Fibroblast of villous mesenchyme (primary cell): ENCODE results near the gene PDZD2. TPM values are rescaled to one million over a fixed set of nuclear protein-coding genes. Genes with fewer than 3 reads are reported as not detected.

Experiments used
- DNase-seq: peaks from one replicate; pipeline ENCODE4 v3.0.0-alpha.2; 2010; ENCODE audit warnings: low read depth
- H3K4me3 ChIP-seq: 2 replicates; pipeline ENCODE4 v1.5.1; 2011; ENCODE audit warnings: low read depth, mild to moderate bottlenecking, low read length
- small RNA-seq: library from RNA; depleted of rRNA; stranded (forward); fragments of <200 nt; gene quantifications from one replicate; pipeline ENCODE3, GENCODE V24; 2012
- total RNA-seq: library from RNA; depleted of rRNA; stranded (reverse); fragments of >200 nt; gene quantifications from 2 replicates; pipeline ENCODE4 v1.2.3, GENCODE V29; 2012
- TF ChIP-seq, protein P1 (sequence below): IDR thresholded peaks from 2 replicates; pipeline ENCODE4 v1.5.1; 2012; ENCODE audit warnings: low read depth, mild to moderate bottlenecking, low read length; ENCODE audit not compliant: insufficient read depth

PDZD2 gene
- total RNA-seq, 1 donor = 2.6 TPM

DNA sequence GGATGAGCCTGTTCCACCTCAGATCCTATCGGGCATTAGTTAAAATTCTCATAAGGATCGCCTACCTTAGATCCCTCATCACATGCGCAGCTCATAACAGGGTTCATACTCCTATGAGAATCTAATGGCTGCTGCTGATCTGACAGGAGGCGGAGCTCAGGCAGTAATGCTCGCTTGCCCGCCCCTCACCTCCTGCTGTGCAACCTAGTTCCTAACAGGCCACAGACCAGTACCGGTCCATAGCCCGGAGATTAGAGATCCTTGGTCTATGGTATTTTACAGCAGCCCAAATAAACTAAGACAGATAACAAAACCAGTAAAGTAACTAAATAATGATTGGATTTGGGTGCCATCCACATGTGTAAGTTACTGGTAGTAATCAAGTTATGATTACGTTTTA lies 517.7 kb downstream of the PDZD2 start:
- no peak for DNase-seq
- TF ChIP-seq, protein P1, sequence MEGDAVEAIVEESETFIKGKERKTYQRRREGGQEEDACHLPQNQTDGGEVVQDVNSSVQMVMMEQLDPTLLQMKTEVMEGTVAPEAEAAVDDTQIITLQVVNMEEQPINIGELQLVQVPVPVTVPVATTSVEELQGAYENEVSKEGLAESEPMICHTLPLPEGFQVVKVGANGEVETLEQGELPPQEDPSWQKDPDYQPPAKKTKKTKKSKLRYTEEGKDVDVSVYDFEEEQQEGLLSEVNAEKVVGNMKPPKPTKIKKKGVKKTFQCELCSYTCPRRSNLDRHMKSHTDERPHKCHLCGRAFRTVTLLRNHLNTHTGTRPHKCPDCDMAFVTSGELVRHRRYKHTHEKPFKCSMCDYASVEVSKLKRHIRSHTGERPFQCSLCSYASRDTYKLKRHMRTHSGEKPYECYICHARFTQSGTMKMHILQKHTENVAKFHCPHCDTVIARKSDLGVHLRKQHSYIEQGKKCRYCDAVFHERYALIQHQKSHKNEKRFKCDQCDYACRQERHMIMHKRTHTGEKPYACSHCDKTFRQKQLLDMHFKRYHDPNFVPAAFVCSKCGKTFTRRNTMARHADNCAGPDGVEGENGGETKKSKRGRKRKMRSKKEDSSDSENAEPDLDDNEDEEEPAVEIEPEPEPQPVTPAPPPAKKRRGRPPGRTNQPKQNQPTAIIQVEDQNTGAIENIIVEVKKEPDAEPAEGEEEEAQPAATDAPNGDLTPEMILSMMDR = no peak
- H3K4me3 ChIP-seq = no peak overlapping the region

GRCh38 chr5:32157078-32157477 lies 518.1 kb downstream of the PDZD2 start:
- H3K4me3 ChIP-seq = no peak overlapping the region
- TF ChIP-seq, protein P1 = no peak
- no peak for DNase-seq

- TF ChIP-seq, protein P1 = no peak
- no peak overlapping the region for H3K4me3 ChIP-seq
- DNase-seq = no peak
Measured at GRCh38 chr5:32158679-32158975, 519.7 kb downstream of the PDZD2 start.

GRCh38 chr5:32159328-32160072 lies 520.6 kb downstream of the PDZD2 start:
- no peak for DNase-seq
- TF ChIP-seq, protein P1 = no peak

DNA sequence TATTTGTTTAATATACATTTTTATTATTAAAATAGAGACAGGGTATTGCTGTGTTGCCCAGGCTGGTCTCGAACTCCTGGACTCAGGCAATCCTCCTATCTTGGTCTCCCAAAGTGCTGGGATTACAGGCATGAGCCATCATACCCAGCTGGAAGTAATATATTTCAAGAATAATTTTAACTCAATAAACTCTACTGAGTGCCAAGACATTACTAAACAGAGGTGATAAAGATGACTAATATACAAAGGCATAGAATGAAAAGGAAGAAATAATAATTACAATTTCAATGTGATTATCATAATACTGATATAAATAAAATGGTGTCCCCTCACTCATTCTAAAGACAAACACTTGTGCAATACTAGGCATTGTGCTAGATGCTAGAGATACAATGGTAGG lies 521.3 kb downstream of the PDZD2 start:
- DNase-seq = no peak
- TF ChIP-seq, protein P1 = no peak
- no peak overlapping the region for H3K4me3 ChIP-seq

More at GRCh38 chr5:32159328-32160072, 520.6 kb downstream of the PDZD2 start:
- H3K4me3 ChIP-seq = no peak overlapping the region

Small RNA genes within 50 kb of the gene (small RNA-seq; reads per million reads assigned to genes)
- gene AC025458.1 = not detected
- gene MIR4279 = not detected
- not detected for gene RF00019
- not detected for gene RNU6-358P
- not detected for gene RNU6-363P
- gene RNU6-760P = not detected

Other genes with a start within 250 kb of the PDZD2 start
- gene DROSHA, start 107.0 kb upstream of the PDZD2 start, total RNA-seq = 37.0 and 54.8 TPM in 2 replicates
- gene C5orf22, start 106.8 kb upstream of the PDZD2 start, total RNA-seq = 22.2 and 42.3 TPM in 2 replicates